DMS 273 (cell line): ENCODE measurements around the gene PHACTR1.
A peak's percentile ranks its signal among the peaks of the same experiment; 100 is the strongest.

ENCODE experiments used
- DNase-seq: peaks from one replicate; lab custom pipeline; 2025; ENCODE audit not compliant: unreplicated experiment; lab: John Stamatoyannopoulos, UW

The PHACTR1 gene

DNA sequence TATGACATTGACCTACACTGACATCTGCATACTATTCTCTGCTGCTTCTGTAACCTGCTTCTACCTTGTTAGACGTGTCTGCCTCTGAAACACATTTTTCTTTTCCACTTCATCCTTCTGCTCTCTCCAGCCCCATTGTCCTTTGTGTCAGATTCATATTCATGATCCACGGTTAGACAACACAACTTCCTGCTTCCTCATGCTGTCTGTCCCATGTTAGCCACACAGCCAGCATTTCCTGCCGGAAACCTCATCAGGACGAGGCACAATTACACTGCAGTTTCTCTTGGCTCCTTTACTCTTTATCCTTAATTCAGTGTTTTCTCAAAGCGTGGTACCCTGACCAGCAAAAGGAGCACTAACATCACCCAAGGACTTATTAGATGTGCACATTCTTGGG, 461.5 kb downstream of the PHACTR1 start:
- DNase-seq: no peak

DNA sequence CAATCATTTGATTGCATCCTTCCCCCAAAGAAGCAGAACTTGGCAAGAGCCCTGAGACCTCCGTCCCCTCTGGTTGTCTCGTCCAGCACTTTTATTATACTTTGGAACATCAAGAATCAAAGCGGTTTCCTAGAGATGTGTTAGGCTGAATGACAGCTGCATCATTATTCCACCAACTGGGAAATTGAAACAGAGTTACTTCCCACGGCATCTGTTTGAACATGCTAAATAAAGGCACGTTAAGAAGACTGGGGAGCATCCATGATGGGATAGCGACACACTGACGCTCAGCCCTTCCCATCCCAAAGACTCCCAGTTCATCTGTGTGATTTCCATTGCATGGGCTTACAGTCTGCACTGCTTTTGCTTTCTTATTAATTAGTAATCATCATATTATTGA, 464.0 kb downstream of the PHACTR1 start:
- DNase-seq: no peak

DNA sequence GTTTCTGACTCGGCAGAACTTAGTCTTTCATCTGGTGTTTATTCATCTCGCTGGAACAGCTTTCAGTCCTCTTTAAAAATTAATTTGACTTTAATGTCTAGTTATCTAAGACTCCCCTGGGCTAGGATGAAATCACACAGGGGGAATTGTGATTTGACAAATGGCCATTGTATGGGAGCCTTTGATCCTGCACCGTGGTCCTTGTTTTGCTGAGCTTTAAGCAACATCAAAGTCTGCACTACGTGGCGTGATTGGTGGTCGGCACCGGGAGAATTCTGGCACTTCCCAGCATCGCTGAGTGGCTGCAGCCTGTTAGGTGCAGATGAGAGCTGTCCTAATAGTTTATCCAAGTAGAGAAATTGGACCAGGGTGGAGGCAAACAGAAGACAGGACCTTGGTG, 464.8 kb downstream of the PHACTR1 start:
- DNase-seq: no peak

DNA sequence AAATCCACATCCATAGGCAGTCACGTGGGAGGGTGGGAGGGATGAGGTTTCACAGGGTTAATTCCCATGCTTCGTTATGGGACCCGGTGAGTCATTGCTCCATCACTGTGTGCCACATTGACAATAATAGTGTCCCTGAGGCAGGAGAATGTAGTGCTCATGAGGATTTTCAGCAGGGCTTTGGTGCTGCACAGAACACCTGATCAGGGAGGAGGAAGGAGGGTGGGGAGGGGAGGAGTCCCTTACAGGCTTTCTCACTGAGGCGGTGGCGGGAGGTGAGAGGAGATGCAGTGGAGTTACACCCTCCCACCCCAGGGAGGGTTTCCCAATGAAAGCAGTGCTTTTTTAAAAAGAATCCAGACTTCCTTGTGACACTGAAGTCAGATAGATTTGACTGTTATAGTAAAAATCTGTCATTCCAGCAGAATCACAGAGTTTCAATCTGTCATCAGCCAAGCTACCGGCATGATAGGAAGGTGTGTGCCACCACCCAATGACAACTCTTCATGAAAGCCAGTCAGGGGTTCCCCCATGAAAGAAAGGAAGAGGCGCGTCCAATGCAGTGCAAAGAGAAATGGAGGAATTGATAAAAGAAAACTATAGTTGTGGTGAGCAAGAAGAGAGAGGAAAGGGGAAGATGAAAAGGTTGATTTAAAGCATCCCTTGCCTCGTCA, 467.0 kb downstream of the PHACTR1 start:
- DNase-seq: no peak

DNA sequence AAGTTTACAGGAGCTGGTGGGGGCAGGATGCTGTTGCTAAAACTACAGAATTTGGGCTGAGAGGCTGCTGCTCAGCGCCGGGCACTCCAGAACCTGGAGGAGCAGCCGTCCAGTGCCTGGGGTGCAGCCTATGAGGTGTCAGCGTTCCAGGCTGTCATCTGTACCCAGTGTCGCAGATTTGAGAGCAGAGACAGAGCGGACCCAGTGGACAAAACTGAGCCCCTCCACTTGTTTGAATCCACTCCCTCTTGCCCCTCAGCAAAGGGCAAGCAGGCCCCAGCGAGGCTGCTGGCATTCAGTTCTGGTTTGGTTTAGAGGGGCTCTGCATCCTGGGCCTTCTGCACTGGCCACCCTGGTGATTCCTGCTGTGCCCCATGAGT, 467.5 kb downstream of the PHACTR1 start:
- DNase-seq: no peak

DNA sequence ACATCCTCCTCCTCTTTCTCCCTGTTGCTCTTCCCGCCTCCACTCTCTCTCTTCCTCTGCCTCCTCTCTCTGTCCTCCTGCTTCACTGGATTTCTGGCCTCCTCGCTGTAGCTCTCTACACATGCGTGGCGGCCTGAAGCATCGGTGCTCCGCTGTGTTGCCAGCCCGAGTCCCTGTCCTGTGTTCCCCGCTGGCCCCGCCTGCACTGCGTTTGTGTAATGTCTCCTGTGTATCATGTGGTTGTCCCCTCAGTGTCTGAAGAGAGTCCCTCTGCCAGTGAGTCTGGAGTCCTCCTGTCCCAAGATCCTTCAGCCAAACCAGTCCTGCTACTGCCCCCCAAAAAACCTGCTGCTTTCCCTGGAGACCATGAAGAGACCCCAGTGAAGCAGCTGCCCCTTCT, 468.0 kb downstream of the PHACTR1 start:
- no peak for DNase-seq

DNA sequence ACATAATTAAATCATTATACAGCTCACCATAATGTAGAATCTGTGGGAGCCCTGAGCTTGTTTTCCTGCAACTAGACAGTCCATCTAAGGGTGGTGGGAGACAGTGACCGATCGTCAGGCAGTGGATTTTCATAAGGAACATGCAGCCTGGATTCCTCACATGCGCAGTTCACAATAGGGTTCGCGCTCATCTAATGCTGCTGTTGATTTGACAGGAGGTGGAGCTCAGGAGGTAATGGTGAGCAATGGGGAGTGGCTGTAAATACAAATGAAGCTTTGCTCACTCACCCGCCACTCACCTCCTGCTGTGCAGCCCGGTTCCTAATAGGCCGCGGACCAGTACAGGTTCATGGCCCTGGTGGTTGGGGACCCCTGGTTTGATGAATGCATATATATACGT, 470.3 kb downstream of the PHACTR1 start:
- no peak for DNase-seq

DNA sequence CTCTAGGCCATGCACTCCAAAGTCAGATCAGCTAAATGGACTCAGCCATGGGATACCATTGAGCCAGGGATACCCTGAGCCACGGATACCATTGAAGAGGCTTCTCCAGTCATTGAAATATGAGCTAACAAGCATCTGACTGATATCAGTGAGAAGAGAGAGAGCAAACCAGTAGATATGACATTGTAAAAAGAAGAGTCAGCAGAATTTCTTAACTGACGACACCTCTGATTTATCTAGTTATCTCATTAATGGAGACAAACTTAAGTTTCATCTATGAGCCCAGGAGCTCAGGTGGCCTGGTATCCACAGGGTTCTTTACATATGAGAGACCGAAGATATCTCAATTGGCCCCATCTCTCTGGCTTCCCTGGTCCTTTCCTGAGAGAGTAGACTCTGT, 471.1 kb downstream of the PHACTR1 start:
- no peak for DNase-seq

DNA sequence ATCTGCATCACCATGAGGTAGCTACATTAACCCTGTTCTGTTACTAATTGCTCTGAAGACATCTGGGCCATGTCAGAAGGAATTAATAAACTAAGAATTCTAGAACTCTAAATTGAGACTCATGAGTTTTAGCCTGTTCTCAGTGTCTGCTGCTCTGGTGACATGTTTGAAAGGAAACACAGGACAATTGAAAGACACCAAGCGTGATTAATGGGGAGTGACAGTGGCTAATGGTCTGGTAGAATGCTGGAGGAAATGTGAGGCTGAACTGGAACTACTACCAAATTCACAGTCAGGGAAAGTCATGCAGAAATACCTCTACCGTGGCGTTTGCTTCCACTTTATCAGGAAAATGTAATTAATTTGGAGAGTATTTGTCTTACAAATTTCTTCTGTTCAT, 471.7 kb downstream of the PHACTR1 start:
- DNase-seq: no peak

DNA sequence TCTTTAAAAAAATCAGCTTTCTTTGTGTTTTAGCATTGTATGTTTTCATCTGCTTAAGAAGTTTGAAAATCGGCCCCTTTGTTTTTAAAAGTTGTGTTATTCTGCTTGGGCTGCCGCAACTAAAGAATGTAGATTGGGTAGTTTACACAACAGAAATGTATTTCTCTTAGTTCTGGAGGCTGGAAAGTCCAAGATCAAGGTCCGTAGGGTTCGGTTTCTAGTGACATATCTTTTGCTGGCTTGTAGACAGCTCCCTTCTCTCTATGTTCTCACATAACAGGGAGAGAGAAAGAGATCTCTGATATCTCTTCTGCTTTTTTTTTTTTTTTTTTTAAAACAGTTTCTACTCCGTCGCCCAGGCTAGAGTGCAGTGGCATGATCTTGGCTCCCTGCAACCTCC, 473.1 kb downstream of the PHACTR1 start:
- no peak for DNase-seq

DNA sequence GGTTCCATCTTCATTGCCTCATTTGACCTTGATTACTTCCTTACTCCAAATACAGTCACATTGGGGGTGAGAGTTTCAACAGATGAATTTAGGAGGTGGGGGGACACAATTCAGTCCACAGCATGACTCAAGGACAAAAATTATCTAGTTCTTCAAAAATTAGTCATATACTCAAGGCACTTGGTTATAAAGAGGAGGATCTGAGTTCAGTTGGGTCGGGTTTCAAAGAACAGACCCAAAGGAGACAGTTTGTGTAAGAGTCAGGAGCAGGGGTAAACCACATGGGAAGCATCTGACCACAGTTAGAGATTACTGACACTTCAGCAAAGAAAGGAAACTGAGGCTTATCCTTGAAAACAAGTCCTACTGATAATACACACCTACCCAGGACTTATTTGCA, 473.8 kb downstream of the PHACTR1 start:
- DNase-seq: no peak

DNA sequence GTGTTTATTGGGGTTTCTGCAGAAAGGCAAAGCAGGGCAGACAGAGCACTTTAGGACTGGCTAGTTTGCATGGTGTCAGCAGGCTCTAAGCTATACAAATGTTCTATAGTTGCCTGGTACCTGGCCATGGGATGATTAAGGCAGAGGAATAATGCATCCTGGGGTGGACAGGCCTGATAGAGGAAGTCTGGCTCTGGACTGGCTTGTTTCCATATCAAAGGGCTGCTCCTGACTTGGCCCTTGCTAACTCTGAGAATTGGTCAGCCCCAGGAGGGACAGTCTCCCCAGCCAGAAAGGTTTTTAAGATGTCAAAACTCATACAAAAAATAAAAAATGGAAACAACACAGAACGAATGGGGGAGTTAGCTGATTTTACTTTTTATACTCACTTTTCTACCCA, 474.9 kb downstream of the PHACTR1 start:
- no peak for DNase-seq

DNA sequence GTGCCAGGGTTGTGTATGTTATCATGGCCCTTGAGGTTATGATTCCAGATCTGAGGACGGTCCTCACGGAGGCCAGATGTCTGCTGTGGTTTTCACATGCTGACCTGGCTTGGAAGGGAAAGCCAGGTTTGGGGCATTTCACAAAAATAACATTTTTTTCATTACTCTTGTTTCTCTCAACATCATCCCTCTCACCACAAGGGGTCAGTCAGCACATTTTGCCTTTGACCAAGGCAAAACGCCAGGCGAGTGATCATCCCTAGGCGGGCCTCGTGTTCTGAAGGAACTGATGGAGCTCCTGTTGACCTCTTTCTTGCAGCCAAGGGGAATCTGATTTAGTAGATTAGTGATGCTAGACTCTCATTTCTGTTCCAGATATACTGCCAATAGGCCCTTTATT, 478.3 kb downstream of the PHACTR1 start:
- DNase-seq: peak; percentile 73

DNA sequence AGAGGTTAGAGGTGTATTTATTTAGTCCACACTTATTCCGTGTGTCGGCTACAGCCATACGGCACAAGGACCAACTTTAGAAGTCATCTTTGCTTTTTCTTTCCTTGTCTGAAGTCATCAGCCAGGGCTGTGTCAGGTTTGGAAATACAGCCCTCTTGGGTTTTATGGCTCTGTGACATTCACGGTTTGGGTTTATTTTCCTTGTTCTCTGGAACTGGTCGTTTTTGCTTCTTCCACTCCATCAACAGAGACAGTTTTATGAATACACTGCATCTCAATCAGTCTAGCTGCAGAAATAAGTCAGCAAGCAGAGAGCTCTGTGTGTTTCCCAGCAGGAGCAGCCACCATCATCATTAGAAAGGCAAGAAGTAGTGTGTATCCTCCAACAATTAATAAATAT, 479.2 kb downstream of the PHACTR1 start:
- no peak for DNase-seq

DNA sequence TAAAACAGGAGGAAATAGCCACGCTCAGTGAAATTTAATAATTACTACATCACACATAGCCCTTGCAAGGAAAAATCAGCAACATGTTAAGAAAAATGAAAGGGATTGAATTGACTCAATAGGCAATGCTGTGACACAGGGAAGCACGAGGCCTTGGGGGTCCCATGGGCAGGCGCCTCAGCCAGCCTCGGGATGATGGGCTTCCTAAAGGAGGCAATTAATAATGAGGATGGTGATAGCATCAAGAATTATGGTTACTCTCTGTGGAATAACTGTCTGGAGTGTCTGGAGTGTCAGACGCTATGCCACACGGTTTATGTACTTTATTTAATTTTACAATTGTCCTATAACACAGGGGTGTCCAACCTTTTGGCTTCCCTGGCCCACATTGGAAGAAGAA, 481.6 kb downstream of the PHACTR1 start:
- DNase-seq: no peak

DNA sequence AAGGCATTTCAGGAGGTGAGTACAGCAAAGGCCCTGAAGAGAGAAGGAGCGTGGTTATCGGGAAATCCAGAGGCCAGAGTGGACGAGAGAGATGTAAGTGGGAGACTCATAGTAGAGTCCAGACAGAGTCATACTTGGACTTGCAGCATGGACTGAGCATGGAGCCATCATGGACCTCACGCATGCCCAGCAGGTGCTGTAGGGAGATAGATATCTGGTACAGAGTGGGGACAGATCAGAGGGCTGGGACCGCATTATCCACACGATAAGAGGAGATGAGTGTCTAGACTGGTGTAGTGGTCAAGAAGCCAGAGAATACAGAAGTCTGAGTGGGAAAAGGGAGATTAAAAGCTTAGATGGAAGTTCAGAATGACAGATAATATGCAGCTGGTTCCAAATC, 484.8 kb downstream of the PHACTR1 start:
- no peak for DNase-seq

DNA sequence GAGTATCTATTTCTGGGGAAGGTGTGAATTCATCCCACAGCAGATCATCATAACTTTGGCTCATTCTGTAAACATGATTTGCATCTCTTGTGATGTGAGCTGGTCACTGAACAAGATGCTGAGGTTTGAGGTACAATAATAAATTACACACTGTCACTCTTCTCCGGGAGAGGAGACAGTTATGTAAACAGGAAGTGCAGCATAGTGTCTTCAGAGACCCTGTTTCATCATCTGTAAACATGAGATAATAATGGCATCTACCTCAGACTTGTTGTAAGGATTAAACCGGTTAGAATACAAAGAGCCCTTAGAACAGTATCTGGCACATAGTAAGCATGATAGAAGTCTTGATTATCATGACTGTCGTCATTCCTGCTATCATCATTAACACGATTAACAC, 486.6 kb downstream of the PHACTR1 start:
- DNase-seq: no peak

DNA sequence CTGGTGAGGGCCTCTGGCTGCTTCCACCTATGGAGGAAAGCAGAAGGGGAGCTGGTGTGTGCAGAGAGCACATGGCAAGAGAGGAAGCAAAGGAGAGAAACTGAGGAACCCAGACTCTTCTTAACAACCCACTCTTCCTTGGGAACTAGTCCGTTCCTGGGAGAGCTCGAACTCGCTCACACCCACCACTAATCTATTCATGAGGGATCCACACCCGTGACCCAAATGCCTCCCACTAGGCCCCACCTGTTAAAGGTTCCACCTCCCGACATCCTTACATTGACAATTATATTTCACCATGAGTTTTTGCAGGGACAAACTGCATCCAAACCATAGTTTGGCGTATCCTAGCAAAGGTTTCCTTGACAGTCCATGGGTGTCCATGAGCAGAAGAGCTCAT, 488.5 kb downstream of the PHACTR1 start:
- no peak for DNase-seq

DNA sequence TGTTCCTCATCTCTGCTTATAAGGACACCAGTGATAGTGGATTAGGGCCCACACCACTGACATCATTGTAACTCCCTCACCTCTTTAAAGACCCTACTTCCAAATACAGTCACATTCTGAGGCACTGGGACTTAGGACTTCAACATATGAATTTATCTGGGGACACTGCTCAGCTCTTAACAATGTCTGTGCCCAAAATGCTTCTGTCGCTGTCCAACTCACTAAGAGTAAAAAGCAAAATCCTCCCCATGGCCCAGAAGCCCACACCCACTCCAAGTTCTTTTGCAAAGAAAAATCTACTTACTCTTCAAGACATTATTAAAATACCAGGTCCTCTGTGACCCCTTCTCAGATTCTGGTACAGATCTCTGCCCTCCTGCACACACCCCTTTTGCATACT, 495.5 kb downstream of the PHACTR1 start:
- DNase-seq: no peak

DNA sequence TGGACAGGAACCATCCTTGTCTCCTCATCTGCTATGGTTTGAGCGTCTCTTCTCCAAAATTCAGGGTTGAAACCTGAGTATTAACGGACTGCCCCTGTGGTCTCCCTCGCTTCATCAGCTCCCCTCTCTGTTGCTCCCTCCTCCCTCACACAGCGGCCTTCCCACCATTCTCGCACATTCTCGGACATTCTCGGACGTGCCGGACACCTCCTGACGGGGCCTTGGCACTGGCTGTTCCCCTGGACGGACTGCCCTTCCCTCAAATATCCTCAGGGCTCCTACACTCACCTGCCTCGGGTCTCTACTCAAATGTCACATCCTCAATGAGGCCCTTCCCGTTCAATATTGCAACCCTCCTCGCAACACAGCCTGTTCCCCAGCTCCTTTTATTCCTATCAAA, 496.0 kb downstream of the PHACTR1 start:
- DNase-seq: no peak

DNA sequence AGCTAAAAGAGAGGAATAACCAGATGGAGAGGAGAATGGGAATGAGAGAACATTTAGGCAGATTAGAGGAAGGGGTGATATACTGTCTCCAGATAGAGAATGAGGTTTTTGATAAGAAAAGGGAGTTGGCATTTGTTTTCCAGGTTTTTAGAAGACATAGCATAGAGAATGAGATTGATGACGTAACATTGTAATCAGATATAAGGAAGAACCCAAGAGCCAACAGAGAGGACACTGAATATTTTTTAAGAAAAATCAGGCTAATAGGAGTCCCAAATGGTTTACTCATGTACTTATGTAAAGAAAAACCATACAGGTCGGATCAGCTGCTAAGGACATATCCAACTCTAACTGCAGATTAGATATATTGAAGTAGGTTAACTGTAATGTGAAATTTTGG, 498.8 kb downstream of the PHACTR1 start:
- DNase-seq: no peak

DNA sequence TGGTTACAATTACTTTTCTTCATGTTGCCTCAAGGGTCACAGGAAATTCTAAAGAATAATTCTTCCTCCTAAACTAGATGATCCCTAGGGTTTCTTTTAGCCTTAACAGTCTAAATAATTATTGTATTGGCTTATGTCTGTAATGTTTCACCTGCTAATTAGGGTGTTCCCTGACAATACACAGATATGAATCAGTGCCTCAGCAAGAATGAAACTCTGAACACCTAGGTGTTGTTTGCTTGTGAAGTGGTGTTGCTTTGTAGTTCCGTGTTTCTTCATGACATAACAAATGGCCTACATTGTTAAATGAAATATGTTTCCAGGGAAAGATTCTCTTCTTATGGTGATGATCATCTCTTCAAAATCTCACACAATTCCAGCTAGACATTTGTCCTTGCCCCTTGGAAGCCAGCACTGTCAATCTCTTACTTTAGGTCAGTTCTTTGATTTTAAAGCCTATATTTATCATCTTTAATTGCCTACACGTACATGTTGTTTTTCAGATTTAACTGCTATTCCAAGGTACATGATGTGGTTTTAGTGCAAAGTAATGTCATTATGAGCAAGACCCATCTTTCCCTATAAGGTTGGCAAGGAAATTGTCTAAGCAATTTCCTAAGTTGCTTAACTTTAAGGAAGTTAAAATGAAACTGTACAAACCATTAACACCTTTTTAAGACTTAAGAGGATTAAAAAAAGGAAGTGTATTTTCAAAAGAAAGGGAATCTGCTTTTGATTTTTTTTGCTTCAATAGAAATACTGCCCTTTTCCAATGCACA, 499.9 kb downstream of the PHACTR1 start:
- DNase-seq: no peak
